Measurements from ENCODE around the gene FAM13A.

DNA sequence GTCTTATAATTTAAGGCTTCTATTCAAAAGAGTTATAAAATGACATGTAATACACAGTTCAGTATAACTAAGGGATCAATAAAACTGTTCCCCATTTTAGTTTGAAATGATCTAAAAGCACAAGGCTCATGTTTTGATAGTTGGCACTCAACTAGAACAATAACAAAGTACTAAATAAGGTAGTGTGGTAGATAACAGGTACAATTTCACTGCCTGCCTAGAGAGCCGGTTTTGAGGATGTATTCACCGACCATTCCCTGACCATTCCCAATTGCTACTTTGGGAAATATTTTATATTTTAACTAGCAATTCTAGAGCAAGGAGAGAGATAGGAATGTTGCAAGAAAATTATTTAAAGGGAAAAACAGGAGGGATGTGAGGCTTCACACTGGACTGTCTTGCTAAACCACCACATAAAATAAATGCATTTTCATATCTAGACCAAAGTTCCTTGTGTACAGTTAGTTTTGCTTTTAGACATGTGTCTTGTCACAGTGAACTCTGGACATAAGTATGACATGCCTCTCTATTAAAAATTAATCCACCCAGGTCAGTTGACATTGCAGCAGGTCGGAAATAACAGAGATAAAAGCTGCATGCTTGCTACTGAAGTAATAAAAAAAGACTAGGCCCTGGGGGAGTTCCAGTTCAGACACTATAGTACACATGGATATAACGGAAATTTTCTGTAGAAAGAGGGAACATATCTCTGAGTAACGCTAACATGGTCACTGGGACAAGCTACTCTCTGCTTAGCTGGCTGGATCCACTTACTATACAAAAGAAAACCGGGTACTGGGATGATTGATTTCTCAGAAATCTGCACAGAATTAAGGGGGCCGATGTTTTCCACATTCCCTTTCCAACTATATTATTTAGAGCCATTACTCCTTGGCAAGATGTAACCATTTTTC, 303.1 kb downstream of the FAM13A start:
- TF ChIP-seq, protein P1, sequence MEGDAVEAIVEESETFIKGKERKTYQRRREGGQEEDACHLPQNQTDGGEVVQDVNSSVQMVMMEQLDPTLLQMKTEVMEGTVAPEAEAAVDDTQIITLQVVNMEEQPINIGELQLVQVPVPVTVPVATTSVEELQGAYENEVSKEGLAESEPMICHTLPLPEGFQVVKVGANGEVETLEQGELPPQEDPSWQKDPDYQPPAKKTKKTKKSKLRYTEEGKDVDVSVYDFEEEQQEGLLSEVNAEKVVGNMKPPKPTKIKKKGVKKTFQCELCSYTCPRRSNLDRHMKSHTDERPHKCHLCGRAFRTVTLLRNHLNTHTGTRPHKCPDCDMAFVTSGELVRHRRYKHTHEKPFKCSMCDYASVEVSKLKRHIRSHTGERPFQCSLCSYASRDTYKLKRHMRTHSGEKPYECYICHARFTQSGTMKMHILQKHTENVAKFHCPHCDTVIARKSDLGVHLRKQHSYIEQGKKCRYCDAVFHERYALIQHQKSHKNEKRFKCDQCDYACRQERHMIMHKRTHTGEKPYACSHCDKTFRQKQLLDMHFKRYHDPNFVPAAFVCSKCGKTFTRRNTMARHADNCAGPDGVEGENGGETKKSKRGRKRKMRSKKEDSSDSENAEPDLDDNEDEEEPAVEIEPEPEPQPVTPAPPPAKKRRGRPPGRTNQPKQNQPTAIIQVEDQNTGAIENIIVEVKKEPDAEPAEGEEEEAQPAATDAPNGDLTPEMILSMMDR (IDR thresholded peaks at IDR 0.05; ENCODE audit: insufficient read depth, low read length, poor library complexity, severe bottlenecking) = no peak
- TF ChIP-seq EZH2phosphoT487 (conservative IDR thresholded peaks at IDR 0.05; ENCODE audit: low read length) = no peak
